ENCODE results near the gene STXBP2. TPM values are rescaled to one million over a fixed set of nuclear protein-coding genes. Genes with fewer than 3 reads are reported as not detected.

The STXBP2 gene
- total RNA-seq, 2 donors from 2014 or later, result 83.1 to 128 TPM

- H3K27me3 ChIP-seq (replicated peaks; ENCODE audit: insufficient read depth), result no peaks in the 10 kb centered on the region
- intact Hi-C loops (cut with DNase I), result no loop called here
- no peak for DNase-seq (ENCODE audit: low spot score)
- TF ChIP-seq POLR2AphosphoS5 (IDR thresholded peaks at IDR 0.05), result no peak
- TF ChIP-seq POLR2A (IDR thresholded peaks at IDR 0.05), result no peak
- TF ChIP-seq, protein P1, sequence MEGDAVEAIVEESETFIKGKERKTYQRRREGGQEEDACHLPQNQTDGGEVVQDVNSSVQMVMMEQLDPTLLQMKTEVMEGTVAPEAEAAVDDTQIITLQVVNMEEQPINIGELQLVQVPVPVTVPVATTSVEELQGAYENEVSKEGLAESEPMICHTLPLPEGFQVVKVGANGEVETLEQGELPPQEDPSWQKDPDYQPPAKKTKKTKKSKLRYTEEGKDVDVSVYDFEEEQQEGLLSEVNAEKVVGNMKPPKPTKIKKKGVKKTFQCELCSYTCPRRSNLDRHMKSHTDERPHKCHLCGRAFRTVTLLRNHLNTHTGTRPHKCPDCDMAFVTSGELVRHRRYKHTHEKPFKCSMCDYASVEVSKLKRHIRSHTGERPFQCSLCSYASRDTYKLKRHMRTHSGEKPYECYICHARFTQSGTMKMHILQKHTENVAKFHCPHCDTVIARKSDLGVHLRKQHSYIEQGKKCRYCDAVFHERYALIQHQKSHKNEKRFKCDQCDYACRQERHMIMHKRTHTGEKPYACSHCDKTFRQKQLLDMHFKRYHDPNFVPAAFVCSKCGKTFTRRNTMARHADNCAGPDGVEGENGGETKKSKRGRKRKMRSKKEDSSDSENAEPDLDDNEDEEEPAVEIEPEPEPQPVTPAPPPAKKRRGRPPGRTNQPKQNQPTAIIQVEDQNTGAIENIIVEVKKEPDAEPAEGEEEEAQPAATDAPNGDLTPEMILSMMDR (IDR thresholded peaks at IDR 0.05), result no peak
- WGBS, result 96% methylated on average over 20 of the region's 25 CpGs
- H3K4me3 ChIP-seq, result no peak overlapping the region
- no peaks in the 10 kb centered on the region for H3K4me1 ChIP-seq (replicated peaks)
- H3K27ac ChIP-seq, result no peak overlapping the region
- H3K9me3 ChIP-seq, result no peaks in the 10 kb centered on the region
- no peaks in the 10 kb centered on the region for H3K36me3 ChIP-seq
Measured at GRCh38 chr19:7607874-7608560, 28.9 kb upstream of the STXBP2 start.

GRCh38 chr19:7610491-7611240 lies 26.2 kb upstream of the STXBP2 start:
- no peak overlapping the region for H3K27ac ChIP-seq
- no peak for DNase-seq (ENCODE audit: low spot score)
- peaks cover 0 to 6% of the 10 kb centered on the region in 2 donors for H3K36me3 ChIP-seq
- no peaks in the 10 kb centered on the region for H3K27me3 ChIP-seq (replicated peaks; ENCODE audit: insufficient read depth)
- intact Hi-C loops (cut with DNase I), result no loop called here
- no peaks in the 10 kb centered on the region for H3K9me3 ChIP-seq
- no peaks in the 10 kb centered on the region for H3K4me1 ChIP-seq (replicated peaks)
- H3K4me3 ChIP-seq, result no peak overlapping the region
- TF ChIP-seq POLR2AphosphoS5 (IDR thresholded peaks at IDR 0.05) (no peak), POLR2A (IDR thresholded peaks at IDR 0.05) (no peak)
- TF ChIP-seq, protein P1 (IDR thresholded peaks at IDR 0.05), result no peak
- WGBS, result 85% methylated on average over 29 of the region's 31 CpGs

DNA sequence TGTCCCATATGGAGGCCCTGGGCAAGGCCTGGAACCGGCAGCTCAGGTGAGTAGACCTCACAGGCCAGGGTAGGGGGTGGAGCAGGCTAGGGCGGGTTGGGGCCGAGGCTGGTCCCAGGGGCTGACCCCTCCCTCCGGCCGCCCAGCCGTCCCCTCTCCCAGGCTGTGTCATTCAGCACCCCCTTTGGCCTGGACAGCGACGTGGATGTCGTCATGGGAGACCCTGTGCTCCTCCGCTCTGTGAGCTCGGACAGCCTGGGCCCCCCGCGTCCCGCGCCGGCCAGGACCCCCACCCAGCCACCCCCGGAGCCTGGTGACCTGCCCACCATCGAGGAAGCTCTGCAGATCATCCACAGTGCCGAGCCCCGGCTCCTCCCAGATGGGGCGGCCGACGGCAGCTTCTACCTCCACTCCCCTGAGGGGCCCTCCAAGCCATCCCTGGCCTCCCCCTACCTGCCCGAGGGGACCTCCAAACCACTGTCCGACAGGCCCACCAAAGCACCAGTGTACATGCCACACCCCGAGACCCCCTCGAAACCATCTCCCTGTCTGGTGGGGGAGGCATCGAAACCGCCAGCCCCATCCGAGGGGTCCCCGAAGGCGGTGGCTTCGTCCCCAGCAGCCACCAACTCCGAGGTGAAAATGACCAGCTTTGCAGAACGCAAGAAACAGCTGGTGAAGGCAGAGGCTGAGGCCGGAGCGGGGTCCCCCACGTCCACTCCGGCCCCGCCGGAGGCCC lies 25.2 kb upstream of the STXBP2 start:
- Histone ChIP-seq H3K27ac (no peak overlapping the region), H3K4me3 (no peak overlapping the region), H3K27me3 (replicated peaks; ENCODE audit: insufficient read depth) (no peaks in the 10 kb centered on the region), H3K4me1 (replicated peaks) (no peaks in the 10 kb centered on the region), H3K9me3 (no peaks in the 10 kb centered on the region), H3K36me3 (peaks cover 0 to 6% of the 10 kb centered on the region in 2 donors)
- no peak for TF ChIP-seq POLR2A (IDR thresholded peaks at IDR 0.05)
- TF ChIP-seq POLR2AphosphoS5 (IDR thresholded peaks at IDR 0.05), result no peak
- DNase-seq (ENCODE audit: low spot score), result no peak
- intact Hi-C loops (cut with DNase I), result no loop called here
- 86% methylated on average over 39 of the region's 41 CpGs for WGBS

DNA sequence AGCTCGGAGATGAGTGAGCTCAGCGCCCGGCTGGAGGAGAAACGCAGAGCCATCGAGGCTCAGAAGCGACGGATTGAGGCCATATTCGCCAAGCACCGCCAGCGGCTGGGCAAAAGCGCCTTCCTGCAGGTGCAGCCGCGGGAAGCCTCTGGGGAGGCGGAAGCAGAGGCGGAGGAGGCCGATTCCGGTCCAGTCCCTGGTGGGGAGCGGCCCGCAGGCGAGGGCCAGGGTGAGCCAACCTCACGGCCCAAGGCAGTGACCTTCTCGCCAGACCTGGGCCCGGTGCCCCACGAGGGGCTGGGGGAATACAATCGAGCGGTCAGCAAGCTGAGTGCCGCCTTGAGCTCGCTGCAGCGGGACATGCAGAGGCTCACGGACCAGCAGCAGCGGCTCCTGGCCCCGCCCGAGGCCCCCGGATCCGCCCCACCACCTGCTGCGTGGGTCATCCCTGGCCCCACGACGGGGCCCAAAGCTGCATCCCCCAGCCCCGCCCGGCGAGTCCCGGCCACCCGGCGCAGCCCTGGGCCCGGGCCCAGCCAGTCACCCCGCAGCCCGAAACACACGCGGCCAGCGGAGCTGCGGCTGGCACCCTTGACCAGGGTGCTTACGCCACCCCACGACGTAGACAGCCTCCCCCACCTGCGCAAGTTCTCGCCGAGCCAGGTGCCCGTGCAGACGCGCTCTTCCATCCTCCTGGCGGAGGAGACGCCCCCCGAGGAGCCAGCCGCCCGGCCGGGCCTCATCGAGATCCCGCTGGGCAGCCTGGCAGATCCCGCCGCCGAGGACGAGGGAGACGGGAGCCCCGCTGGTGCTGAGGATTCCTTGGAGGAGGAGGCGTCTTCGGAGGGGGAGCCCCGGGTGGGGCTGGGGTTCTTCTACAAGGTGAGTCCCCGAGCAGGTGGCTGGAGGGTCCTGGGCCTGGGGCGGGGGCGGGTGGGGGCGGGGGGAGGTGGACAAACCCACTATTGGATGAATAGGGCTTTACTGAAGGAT lies 24.3 kb upstream of the STXBP2 start:
- Histone ChIP-seq H3K4me3 (no peak overlapping the region), H3K9me3 (no peaks in the 10 kb centered on the region), H3K27me3 (replicated peaks; ENCODE audit: insufficient read depth) (no peaks in the 10 kb centered on the region), H3K4me1 (replicated peaks) (no peaks in the 10 kb centered on the region), H3K27ac (no peak overlapping the region), H3K36me3 (peaks cover 0 to 6% of the 10 kb centered on the region in 2 donors)
- DNase-seq (ENCODE audit: low spot score), result no peak
- WGBS, result 91% methylated on average over 73 of the region's 81 CpGs
- intact Hi-C loops (cut with DNase I), result no loop called here
- TF ChIP-seq, protein P1 (IDR thresholded peaks at IDR 0.05), result no peak
- TF ChIP-seq POLR2A (IDR thresholded peaks at IDR 0.05) (no peak), POLR2AphosphoS5 (IDR thresholded peaks at IDR 0.05) (no peak)

Measured in prostate gland (tissue), 2 donors.